ENCODE data around the gene KCNG2. TPM values are rescaled to one million over a fixed set of nuclear protein-coding genes. Genes with fewer than 3 reads are reported as not detected.

Gene KCNG2
- total RNA-seq, 6 experiments from 2014 or later, result not detected

DNA sequence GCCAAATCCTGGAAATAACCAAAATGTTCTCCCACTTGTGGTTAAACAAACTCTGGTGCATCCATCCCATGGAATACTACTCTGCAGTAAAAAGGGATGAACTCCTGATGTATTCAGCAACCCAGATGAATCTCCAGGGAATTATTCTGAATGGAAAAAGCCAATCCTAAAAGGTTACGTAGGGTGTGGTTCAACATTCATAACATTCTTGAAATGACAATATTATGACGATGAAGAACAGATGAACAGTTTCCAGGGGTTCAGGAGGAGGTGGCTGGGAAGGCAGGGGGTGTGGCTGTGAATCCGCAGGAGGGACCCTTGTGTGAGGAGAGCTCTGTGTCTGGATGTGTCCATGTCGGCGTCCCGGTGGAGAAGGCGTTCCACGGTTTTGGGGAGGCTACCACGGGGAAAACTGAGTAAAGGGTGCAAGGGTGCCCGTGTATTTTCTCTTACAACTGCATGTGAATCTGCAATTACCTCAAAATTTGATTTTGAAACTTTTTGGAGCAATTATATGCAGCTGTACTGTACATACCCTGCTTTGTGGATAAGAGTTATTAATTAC lies 47.3 kb downstream of the KCNG2 start:
- no peaks in the 10 kb centered on the region for H3K4me1 ChIP-seq
- H3K27me3 ChIP-seq, result no peaks in the 10 kb centered on the region
- no peak overlapping the region for H3K27ac ChIP-seq
- ATAC-seq (no peak), DNase-seq (no peak)
- 71% methylated on average over 10 of the region's 10 CpGs for WGBS (ENCODE audit: insufficient coverage, low coverage, low lambda C conversion rate, missing lambda C conversion rate)
- H3K36me3 ChIP-seq, result no peaks in the 10 kb centered on the region
- H3K9me3 ChIP-seq, result no peaks in the 10 kb centered on the region
- no peak overlapping the region for H3K4me3 ChIP-seq
- intact Hi-C loops (cut with DNase I), result no loop called here
- TF ChIP-seq CTCF (IDR thresholded peaks at IDR 0.05) (no peak), POLR2A (IDR thresholded peaks at IDR 0.05) (no peak)

- TF ChIP-seq CTCF (IDR thresholded peaks at IDR 0.05), result no peak
- no peak for TF ChIP-seq POLR2A (IDR thresholded peaks at IDR 0.05)
- no peaks in the 10 kb centered on the region for H3K9me3 ChIP-seq
- no peak overlapping the region for H3K27ac ChIP-seq
- ATAC-seq (no peak), DNase-seq (no peak)
- WGBS (ENCODE audit: insufficient coverage, low coverage, low lambda C conversion rate, missing lambda C conversion rate), result 50% methylated on average over 1 of the region's 17 CpGs
- H3K4me1 ChIP-seq, result no peaks in the 10 kb centered on the region
- no peak overlapping the region for H3K4me3 ChIP-seq
- intact Hi-C loops (cut with DNase I), result no loop called here
- no peaks in the 10 kb centered on the region for H3K27me3 ChIP-seq
- no peaks in the 10 kb centered on the region for H3K36me3 ChIP-seq
These were observed 49.3 kb downstream of the KCNG2 start for GRCh38 chr18:79846936-79847557.

DNA sequence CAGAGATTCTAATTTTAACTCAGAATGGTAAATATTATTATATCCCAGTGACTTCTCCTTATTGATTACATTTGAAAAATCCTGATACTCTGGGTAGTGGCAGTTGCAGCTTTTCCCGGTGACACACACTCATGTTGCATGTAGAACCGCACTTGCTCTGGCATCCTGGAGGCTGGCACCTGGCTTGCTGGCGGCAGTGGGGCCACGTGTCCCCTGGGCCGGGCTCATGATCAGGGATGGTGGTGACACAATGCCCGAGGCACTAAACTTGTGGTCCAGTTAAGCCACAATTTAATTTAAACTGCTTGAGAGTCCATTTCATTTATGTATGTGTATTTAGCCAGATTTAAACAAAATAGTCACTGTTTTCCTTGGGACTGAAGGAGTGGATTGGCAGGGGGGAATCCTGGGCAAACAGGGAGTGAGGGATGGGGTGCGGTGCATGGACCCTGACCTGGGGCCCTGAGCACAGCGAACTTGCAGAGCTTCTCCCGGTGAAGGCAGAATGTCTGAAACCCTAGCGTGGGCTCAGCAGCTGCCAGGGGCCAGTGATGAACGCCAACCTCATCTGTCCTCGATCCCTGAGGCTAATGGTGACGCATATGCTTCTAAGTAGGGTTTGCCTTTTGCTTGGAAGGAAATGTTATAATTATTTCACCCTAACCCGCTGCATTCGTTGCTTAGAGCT lies 50.0 kb downstream of the KCNG2 start:
- no peak for DNase-seq
- no peaks in the 10 kb centered on the region for H3K36me3 ChIP-seq
- intact Hi-C loops (cut with DNase I), result no loop called here
- 75% methylated on average over 8 of the region's 15 CpGs for WGBS (ENCODE audit: insufficient coverage, low coverage, low lambda C conversion rate, missing lambda C conversion rate)
- no peak overlapping the region for H3K4me3 ChIP-seq
- TF ChIP-seq POLR2A (IDR thresholded peaks at IDR 0.05), result no peak
- no peak for TF ChIP-seq CTCF (IDR thresholded peaks at IDR 0.05)
- no peak for ATAC-seq
- H3K27me3 ChIP-seq, result no peaks in the 10 kb centered on the region
- H3K9me3 ChIP-seq, result no peaks in the 10 kb centered on the region
- H3K4me1 ChIP-seq, result no peaks in the 10 kb centered on the region
- H3K27ac ChIP-seq, result no peak overlapping the region

GRCh38 chr18:79848294-79848578 lies 50.5 kb downstream of the KCNG2 start:
- H3K4me3 ChIP-seq, result no peak overlapping the region
- WGBS (ENCODE audit: insufficient coverage, low coverage, low lambda C conversion rate, missing lambda C conversion rate), result 85% methylated on average over 9 of the region's 15 CpGs
- no peaks in the 10 kb centered on the region for H3K4me1 ChIP-seq
- DNase-seq, result no peak
- no peak for ATAC-seq
- H3K36me3 ChIP-seq, result no peaks in the 10 kb centered on the region
- H3K27me3 ChIP-seq, result no peaks in the 10 kb centered on the region
- TF ChIP-seq POLR2A (IDR thresholded peaks at IDR 0.05) (no peak), CTCF (IDR thresholded peaks at IDR 0.05) (no peak)
- no peaks in the 10 kb centered on the region for H3K9me3 ChIP-seq
- intact Hi-C loops (cut with DNase I), result no loop called here
- no peak overlapping the region for H3K27ac ChIP-seq
